AG04449 (cell line): ENCODE data around the gene ZNF879.

ENCODE experiments used
- CTCF ChIA-PET: fragments of 350-600 bp; formaldehyde crosslinking; extraction: SDS; loops from one replicate; lab custom pipeline; 2021; ENCODE audit warnings: antibody characterized with exemption; lab: Yijun Ruan, JAX
- POLR2A ChIA-PET: fragments of 400-600, 350-600 bp; formaldehyde crosslinking; extraction: SDS; loops from one replicate; lab custom pipeline; 2020; ENCODE audit warnings: antibody characterized with exemption, inconsistent platforms; lab: Yijun Ruan, JAX
- DNase-seq: peaks from one replicate; pipeline ENCODE4 v3.0.0-alpha.2; 2010; ENCODE audit warnings: low read depth, low spot score
- H3K4me3 ChIP-seq: 2 replicates; pipeline ENCODE4 v1.5.1; 2011; ENCODE audit warnings: low read depth, mild to moderate bottlenecking, control low read depth, low read length
- CTCF ChIP-seq: IDR thresholded peaks from one replicate; pipeline ENCODE4 v1.5.1; 2011; ENCODE audit warnings: mild to moderate bottlenecking, moderate library complexity, low read length, control low read depth, inconsistent platforms; ENCODE audit not compliant: insufficient read depth; ENCODE audit errors: missing control alignments

The ZNF879 gene

GRCh38 chr5:179061025-179061424 lies 37.4 kb downstream of the ZNF879 start:
- TF ChIP-seq CTCF, result no peak
- POLR2A ChIA-PET, result interaction anchor here (0.7 to 1.5 kb wide), 2 partner anchors 201 to 489 kb away, joined by 3 to 7 read pairs; partner anchors contain the start of genes RUFY1 and ZNF354B
- H3K4me3 ChIP-seq, result peak overlapping the region; percentile 77
- DNase-seq, result no peak
- CTCF ChIA-PET, result interaction anchor here (1.1 kb wide), 1 partner anchor 106 kb away, joined by 3 read pairs; no protein-coding TSS in a partner anchor

- ChIA-PET POLR2A (no interaction called here), CTCF (no interaction called here)
- H3K4me3 ChIP-seq, result no peak overlapping the region
- no peak for DNase-seq
- no peak for TF ChIP-seq CTCF
Measured at GRCh38 chr5:179065703-179066102, 42.1 kb downstream of the ZNF879 start.

- ChIA-PET POLR2A (no interaction called here), CTCF (no interaction called here)
- DNase-seq, result no peak
- no peak for TF ChIP-seq CTCF
- H3K4me3 ChIP-seq, result no peak overlapping the region
Measured at GRCh38 chr5:179079165-179079987, 55.8 kb downstream of the ZNF879 start.

- DNase-seq, result no peak
- no peak for TF ChIP-seq CTCF
- CTCF ChIA-PET, result no interaction called here
- no peak overlapping the region for H3K4me3 ChIP-seq
- POLR2A ChIA-PET, result no interaction called here
Measured at GRCh38 chr5:179080724-179081123, 57.1 kb downstream of the ZNF879 start.
